Fibroblast of lung (primary cell): ENCODE measurements around the gene SEC14L1. TPM values are rescaled to one million over a fixed set of nuclear protein-coding genes. Genes with fewer than 3 reads are reported as not detected.

Experiments
- DNase-seq, 2 donors: peaks; one replicate each; pipeline versions ENCODE4 v3.0.0 to v3.0.0-alpha.2; 2010; ENCODE audit warnings: low read depth in 2 of 2
- H2AFZ ChIP-seq: 2 replicates; pipeline ENCODE4 v1.5.1; 2012; ENCODE audit warnings: low read length, control low read depth, inconsistent platforms
- H3K27ac ChIP-seq: 2 replicates; pipeline ENCODE4 v1.5.1; 2011; ENCODE audit warnings: low read length, control low read depth; ENCODE audit not compliant: insufficient read depth
- H3K27me3 ChIP-seq: 2 replicates; pipeline ENCODE4 v1.5.1; 2011; ENCODE audit warnings: mild to moderate bottlenecking, low read length; ENCODE audit not compliant: control insufficient read depth, insufficient read depth
- H3K36me3 ChIP-seq: 2 replicates; pipeline ENCODE4 v1.5.1; 2011; ENCODE audit warnings: low read length; ENCODE audit not compliant: control insufficient read depth, insufficient read depth
- H3K4me1 ChIP-seq: 2 replicates; pipeline ENCODE4 v1.5.1; 2011; ENCODE audit warnings: low read length; ENCODE audit not compliant: control insufficient read depth, insufficient read depth; ENCODE audit errors: extremely low read depth
- H3K4me2 ChIP-seq: 2 replicates; pipeline ENCODE4 v1.5.1; 2011; ENCODE audit warnings: low read length, control low read depth; ENCODE audit not compliant: insufficient read depth; ENCODE audit errors: extremely low read depth
- H3K4me3 ChIP-seq, 4 experiments: fragments of 200-600 bp in 1 of 4; sonication (generic) in 1 of 4; replicated peaks in 1 of 4; 2 replicates each; pipeline ENCODE4 v1.5.1; 2011 to 2016; ENCODE audit warnings: low read length in 4 of 4, low read depth in 3 of 4, mild to moderate bottlenecking in 3 of 4, control low read depth in 2 of 4, inconsistent platforms in 1 of 4, mixed read lengths in 1 of 4; ENCODE audit not compliant: insufficient read depth in 1 of 4; ENCODE audit errors: control extremely low read depth in 1 of 4
- H3K79me2 ChIP-seq: 2 replicates; pipeline ENCODE4 v1.5.1; 2012; ENCODE audit warnings: mild to moderate bottlenecking, low read length, inconsistent platforms; ENCODE audit not compliant: control insufficient read depth, insufficient read depth
- H3K9ac ChIP-seq: 2 replicates; pipeline ENCODE4 v1.5.1; 2011; ENCODE audit warnings: mild to moderate bottlenecking, low read length, control low read depth; ENCODE audit not compliant: insufficient read depth
- H3K9me3 ChIP-seq: 2 replicates; pipeline ENCODE4 v1.5.1; 2012; ENCODE audit warnings: low read depth, low read length; ENCODE audit not compliant: control insufficient read depth, insufficient read depth
- H4K20me1 ChIP-seq: 2 replicates; pipeline ENCODE4 v1.5.1; 2011; ENCODE audit warnings: low read length; ENCODE audit not compliant: control insufficient read depth, insufficient read depth; ENCODE audit errors: extremely low read depth
- EZH2 ChIP-seq: IDR thresholded peaks from 2 replicates; pipeline ENCODE4 v1.5.1; 2012; ENCODE audit warnings: low read length, control low read depth, mild to moderate bottlenecking; ENCODE audit errors: missing control alignments
- polyA plus RNA-seq, 2 donors: library from polyadenylated mRNA; depleted of rRNA in 1 of 2; stranded (reverse) in 1 of 2; unstranded in 1 of 2; fragments of >200 nt; gene quantifications; 2 replicates each; pipeline ENCODE4 v1.2.1, GENCODE V29; 2011 to 2012; ENCODE audit warnings: missing spikeins in 1 of 2
- total RNA-seq: library from RNA; depleted of rRNA; stranded (reverse); fragments of >200 nt; gene quantifications from 2 replicates; pipeline ENCODE4 v1.2.1, GENCODE V29; 2014
- TF ChIP-seq, protein P1 (sequence below), 2 donors: IDR thresholded peaks in 1 of 2; conservative IDR thresholded peaks in 1 of 2; 1 replicate in 1 of 2; 2 replicates in 1 of 2; pipeline ENCODE4 v1.5.1; 2011 to 2012; ENCODE audit warnings: low read length in 2 of 2, control low read depth in 1 of 2, inconsistent platforms in 1 of 2, low read depth in 1 of 2, mild to moderate bottlenecking in 1 of 2

Gene SEC14L1
- total and polyA plus RNA-seq, 2 donors (not counting 1 experiment from before 2014, with no cell fraction given), result 21.1 to 32.9 TPM

DNA sequence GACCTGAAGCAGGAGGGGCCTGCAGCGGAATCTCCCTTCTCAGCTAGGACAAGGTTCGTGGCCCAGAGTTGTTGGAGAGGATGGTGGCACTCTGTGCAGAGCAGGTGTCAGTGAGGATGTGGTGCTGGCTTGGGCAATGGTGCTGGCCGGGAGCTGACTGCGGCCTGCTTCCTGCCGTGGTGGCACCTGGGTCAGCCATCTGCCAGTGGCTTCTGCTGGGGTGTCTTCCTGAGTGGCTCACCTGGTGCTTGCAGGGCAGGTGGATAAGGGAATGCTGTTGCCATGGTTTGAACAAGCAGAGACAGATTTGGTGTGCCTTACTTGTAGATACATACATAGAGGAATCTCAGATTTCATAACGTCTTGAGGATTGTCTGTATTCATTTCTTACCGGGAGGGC lies 69.6 kb downstream of the SEC14L1 start:
- no peak overlapping the region for H3K9ac ChIP-seq
- no peaks in the 10 kb centered on the region for H3K9me3 ChIP-seq
- H3K4me2 ChIP-seq, result no peak overlapping the region
- DNase-seq, result no peak
- H3K27ac ChIP-seq, result no peak overlapping the region
- no peak overlapping the region for H2AFZ ChIP-seq
- H3K36me3 ChIP-seq, result peaks cover 44% of the 10 kb centered on the region
- H3K4me1 ChIP-seq, result peaks cover 2% of the 10 kb centered on the region
- no peaks in the 10 kb centered on the region for H4K20me1 ChIP-seq
- TF ChIP-seq, protein P1, sequence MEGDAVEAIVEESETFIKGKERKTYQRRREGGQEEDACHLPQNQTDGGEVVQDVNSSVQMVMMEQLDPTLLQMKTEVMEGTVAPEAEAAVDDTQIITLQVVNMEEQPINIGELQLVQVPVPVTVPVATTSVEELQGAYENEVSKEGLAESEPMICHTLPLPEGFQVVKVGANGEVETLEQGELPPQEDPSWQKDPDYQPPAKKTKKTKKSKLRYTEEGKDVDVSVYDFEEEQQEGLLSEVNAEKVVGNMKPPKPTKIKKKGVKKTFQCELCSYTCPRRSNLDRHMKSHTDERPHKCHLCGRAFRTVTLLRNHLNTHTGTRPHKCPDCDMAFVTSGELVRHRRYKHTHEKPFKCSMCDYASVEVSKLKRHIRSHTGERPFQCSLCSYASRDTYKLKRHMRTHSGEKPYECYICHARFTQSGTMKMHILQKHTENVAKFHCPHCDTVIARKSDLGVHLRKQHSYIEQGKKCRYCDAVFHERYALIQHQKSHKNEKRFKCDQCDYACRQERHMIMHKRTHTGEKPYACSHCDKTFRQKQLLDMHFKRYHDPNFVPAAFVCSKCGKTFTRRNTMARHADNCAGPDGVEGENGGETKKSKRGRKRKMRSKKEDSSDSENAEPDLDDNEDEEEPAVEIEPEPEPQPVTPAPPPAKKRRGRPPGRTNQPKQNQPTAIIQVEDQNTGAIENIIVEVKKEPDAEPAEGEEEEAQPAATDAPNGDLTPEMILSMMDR (conservative IDR thresholded peaks at IDR 0.05 in 1 of 2, IDR thresholded peaks at IDR 0.05 in 1 of 2; ENCODE audit: low read depth in 1 of 2, low read length in 2 of 2), result no peak
- TF ChIP-seq EZH2, result no peak
- no peaks in the 10 kb centered on the region for H3K27me3 ChIP-seq
- H3K4me3 ChIP-seq, result no peak overlapping the region
- H3K79me2 ChIP-seq, result no peaks in the 10 kb centered on the region

- H3K9ac ChIP-seq, result no peak overlapping the region
- no peak overlapping the region for H3K27ac ChIP-seq
- no peaks in the 10 kb centered on the region for H4K20me1 ChIP-seq
- no peaks in the 10 kb centered on the region for H3K79me2 ChIP-seq
- H2AFZ ChIP-seq, result no peak overlapping the region
- peaks cover 2% of the 10 kb centered on the region for H3K4me1 ChIP-seq
- DNase-seq, result no peak
- TF ChIP-seq, protein P1 (conservative IDR thresholded peaks at IDR 0.05 in 1 of 2, IDR thresholded peaks at IDR 0.05 in 1 of 2; ENCODE audit: low read depth in 1 of 2, low read length in 2 of 2), result no peak
- TF ChIP-seq EZH2, result no peak
- H3K4me3 ChIP-seq, result no peak overlapping the region
- no peaks in the 10 kb centered on the region for H3K27me3 ChIP-seq
- no peaks in the 10 kb centered on the region for H3K9me3 ChIP-seq
- H3K36me3 ChIP-seq, result peaks cover 42% of the 10 kb centered on the region
- no peak overlapping the region for H3K4me2 ChIP-seq
Measured at GRCh38 chr17:77210946-77211541, 70.3 kb downstream of the SEC14L1 start.

DNA sequence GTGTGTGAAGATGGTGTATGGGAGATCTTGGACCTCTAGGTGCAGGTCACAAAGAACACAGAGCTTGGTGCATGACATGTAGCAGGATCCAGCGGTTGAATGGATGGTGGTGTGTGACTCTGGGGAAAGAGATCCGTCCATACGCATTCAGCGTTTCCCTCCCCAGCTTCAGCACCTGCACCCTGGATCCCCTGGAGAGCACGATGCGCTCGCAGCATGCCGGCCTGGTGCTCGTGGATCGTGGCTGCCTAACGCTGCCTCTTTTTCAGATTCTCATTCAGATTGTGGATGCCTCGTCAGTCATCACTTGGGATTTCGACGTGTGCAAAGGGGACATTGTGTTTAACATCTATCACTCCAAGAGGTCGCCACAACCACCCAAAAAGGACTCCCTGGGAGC lies 70.9 kb downstream of the SEC14L1 start:
- Histone ChIP-seq H3K9me3 (no peaks in the 10 kb centered on the region), H3K79me2 (no peaks in the 10 kb centered on the region), H3K27ac (no peak overlapping the region), H3K4me3 (no peak overlapping the region), H3K36me3 (peaks cover 39% of the 10 kb centered on the region), H3K9ac (no peak overlapping the region), H4K20me1 (no peaks in the 10 kb centered on the region), H3K4me1 (peaks cover 2% of the 10 kb centered on the region), H3K27me3 (no peaks in the 10 kb centered on the region), H3K4me2 (no peak overlapping the region), H2AFZ (no peak overlapping the region)
- no peak for DNase-seq
- TF ChIP-seq, protein P1 (conservative IDR thresholded peaks at IDR 0.05 in 1 of 2, IDR thresholded peaks at IDR 0.05 in 1 of 2; ENCODE audit: low read depth in 1 of 2, low read length in 2 of 2), result no peak
- no peak for TF ChIP-seq EZH2
